CD8-positive, alpha-beta memory T cell (primary cell): ENCODE data around the gene CYP4F8. TPM values are rescaled to one million over a fixed set of nuclear protein-coding genes. Genes with fewer than 3 reads are reported as not detected.
A peak's percentile ranks its signal among the peaks of the same experiment; 100 is the strongest.
"Not testable (repeated sequence)": the region's sequence is repeated elsewhere in the genome, so short reads cannot be mapped to it uniquely, and the experiment has no call there.

Experiments
- CTCF ChIA-PET: fragments of 350-600 bp; sonication (Branson Sonifier 250); formaldehyde crosslinking; loops from one replicate; lab custom pipeline; 2021; ENCODE audit warnings: antibody characterized with exemption; lab: Charles Lee
- POLR2A ChIA-PET: fragments of 350-600 bp; sonication (Branson Sonifier 250); formaldehyde crosslinking; loops from one replicate; lab custom pipeline; 2021; ENCODE audit warnings: antibody characterized with exemption; lab: Charles Lee
- DNase-seq, 5 donors: peaks; one replicate each; pipeline versions ENCODE4 v3.0.0 to v3.0.0-alpha.2; 2020 to 2022; ENCODE audit warnings: mixed read lengths in 1 of 5
- H3K27ac ChIP-seq: one replicate; pipeline ENCODE4 v1.7.0; 2013; ENCODE audit warnings: low read depth, mild to moderate bottlenecking, low read length, moderate library complexity
- H3K27me3 ChIP-seq: 2 replicates; pipeline ENCODE4 v1.7.0; 2013; ENCODE audit warnings: low read length, mild to moderate bottlenecking; ENCODE audit not compliant: insufficient read depth, poor library complexity, severe bottlenecking
- H3K36me3 ChIP-seq: 2 replicates; pipeline ENCODE4 v1.7.0; 2013; ENCODE audit warnings: mild to moderate bottlenecking, low read length, moderate library complexity; ENCODE audit not compliant: insufficient read depth
- H3K4me1 ChIP-seq: 2 replicates; pipeline ENCODE4 v1.7.0; 2013; ENCODE audit warnings: mild to moderate bottlenecking, low read length, moderate library complexity; ENCODE audit not compliant: insufficient read depth
- H3K4me3 ChIP-seq: 2 replicates; pipeline ENCODE4 v1.7.0; 2013; ENCODE audit warnings: mild to moderate bottlenecking, low read length
- H3K9me3 ChIP-seq: 2 replicates; pipeline ENCODE4 v1.7.0; 2013; ENCODE audit warnings: mild to moderate bottlenecking, low read length
- H3K27ac Mint-ChIP-seq, 8 donors: one replicate each; pipeline ENCODE4 v1.8.0; 2020 to 2021; ENCODE audit warnings: mixed read lengths in 8 of 8, mild to moderate bottlenecking in 6 of 8, inconsistent platforms in 3 of 8, moderate library complexity in 3 of 8
- H3K27me3 Mint-ChIP-seq, 2 donors: one replicate each; pipeline ENCODE4 v1.8.0; 2020 to 2021; ENCODE audit warnings: mixed read lengths in 2 of 2, mild to moderate bottlenecking in 1 of 2, moderate library complexity in 1 of 2
- H3K36me3 Mint-ChIP-seq, 3 donors: one replicate each; pipeline ENCODE4 v1.8.0; 2020 to 2021; ENCODE audit warnings: mixed read lengths in 3 of 3, inconsistent platforms in 1 of 3, mild to moderate bottlenecking in 1 of 3
- H3K4me1 Mint-ChIP-seq, 3 donors: one replicate each; pipeline ENCODE4 v1.8.0; 2020 to 2021; ENCODE audit warnings: mixed read lengths in 3 of 3, inconsistent platforms in 1 of 3, mild to moderate bottlenecking in 1 of 3
- H3K4me3 Mint-ChIP-seq, 7 donors: one replicate each; pipeline ENCODE4 v1.8.0; 2020 to 2021; ENCODE audit warnings: mixed read lengths in 7 of 7, mild to moderate bottlenecking in 6 of 7, moderate library complexity in 4 of 7, inconsistent platforms in 2 of 7
- H3K9me3 Mint-ChIP-seq, 5 donors: one replicate each; pipeline ENCODE4 v1.8.0; 2020 to 2022; ENCODE audit warnings: mixed read lengths in 5 of 5, mild to moderate bottlenecking in 3 of 5, moderate library complexity in 2 of 5, inconsistent platforms in 1 of 5
- polyA plus RNA-seq: library from polyadenylated mRNA; unstranded; fragments of 300-500 nt; fragmentation: Illumina TruSeq; gene quantifications from one replicate; pipeline ENCODE4 v1.2.3, GENCODE V29; 2021
- total RNA-seq, 2 experiments: library from RNA; stranded (reverse); gene quantifications; one replicate each; pipeline ENCODE4 v1.2.3, GENCODE V29; 2021

CYP4F8 gene
- total and polyA plus RNA-seq, 3 experiments from 2014 or later: not detected

- H3K27ac ChIP-seq: no peak within 1 kb of the TSS
- no peaks in the 10 kb centered on the region for H3K9me3 ChIP-seq
- no peak within 1 kb of the TSS for H3K4me3 ChIP-seq
- H3K27me3 ChIP-seq: no peaks in the 10 kb centered on the region
- DNase-seq: peak in 3 of 5 donors; percentile 10 to 68 (median 17)
- Mint-ChIP-seq H3K9me3 (no peaks in the 10 kb centered on the region), H3K4me1 (peaks cover 19 to 37% (median 20%) of the 10 kb centered on the region in 3 donors), H3K27me3 (no peaks in the 10 kb centered on the region), H3K36me3 (peaks cover 0 to 1% (median 1%) of the 10 kb centered on the region in 3 donors), H3K27ac (peak within 1 kb of the TSS; percentile 32 to 97 (median 72)), H3K4me3 (peak within 1 kb of the TSS in 4 of 7 donors; percentile 53 to 81 (median 57))
- H3K4me1 ChIP-seq: peaks cover 12% of the 10 kb centered on the region
- ChIA-PET CTCF (no interaction called here), POLR2A (interaction anchor here (1.3 kb wide), 1 partner anchor 164 kb away, joined by 9 read pairs; no protein-coding TSS in a partner anchor)
- no peaks in the 10 kb centered on the region for H3K36me3 ChIP-seq
These were observed 57.7 kb downstream of the CYP4F8 start, which contains the start of gene CYP4F12 for GRCh38 chr19:15672580-15673175. TSS of gene CYP4F12 (plus strand) at chr19:15673087. CDS start at chr19:15673530, 443 bp downstream.

GRCh38 chr19:15673176-15673654 is 58.2 kb downstream of the CYP4F8 start:
- CTCF ChIA-PET: no interaction called here
- no peak for DNase-seq

GRCh38 chr19:15675560-15675959 is 60.5 kb downstream of the CYP4F8 start:
- peak overlapping the region in 1 of 8 donors; percentile 75 for H3K27ac Mint-ChIP-seq
- POLR2A ChIA-PET: no interaction called here
- H3K4me1 Mint-ChIP-seq: peaks cover 19 to 37% (median 20%) of the 10 kb centered on the region in 3 donors

More at GRCh38 chr19:15673176-15673654, 58.2 kb downstream of the CYP4F8 start:
- H3K27ac Mint-ChIP-seq: peak overlapping the region in 5 of 8 donors; percentile 61 to 97 (median 73)
- Histone ChIP-seq H3K4me1 (peaks cover 12% of the 10 kb centered on the region), H3K36me3 (no peaks in the 10 kb centered on the region), H3K4me3 (no peak overlapping the region), H3K27me3 (no peaks in the 10 kb centered on the region), H3K9me3 (no peaks in the 10 kb centered on the region), H3K27ac (no peak overlapping the region)
- peaks cover 19 to 37% (median 20%) of the 10 kb centered on the region in 3 donors for H3K4me1 Mint-ChIP-seq
- H3K36me3 Mint-ChIP-seq: peaks cover 0 to 4% (median 3%) of the 10 kb centered on the region in 3 donors
- POLR2A ChIA-PET: interaction anchor here (1.3 kb wide), 1 partner anchor 164 kb away, joined by 9 read pairs; no protein-coding TSS in a partner anchor
- peak overlapping the region in 4 of 7 donors; percentile 53 to 81 (median 57) for H3K4me3 Mint-ChIP-seq
- H3K9me3 Mint-ChIP-seq: no peaks in the 10 kb centered on the region
- H3K27me3 Mint-ChIP-seq: peaks cover 0 to 1% of the 10 kb centered on the region in 2 donors

GRCh38 chr19:15679089-15679488 is 64.1 kb downstream of the CYP4F8 start:
- Mint-ChIP-seq H3K9me3 (no peaks in the 10 kb centered on the region), H3K27me3 (peaks cover 24 to 26% of the 10 kb centered on the region in 2 donors), H3K27ac (no peak overlapping the region), H3K4me1 (peaks cover 5 to 14% (median 6%) of the 10 kb centered on the region in 3 donors), H3K36me3 (peaks cover 0 to 15% (median 3%) of the 10 kb centered on the region in 3 donors), H3K4me3 (no peak overlapping the region)
- Histone ChIP-seq H3K36me3 (no peaks in the 10 kb centered on the region), H3K9me3 (no peaks in the 10 kb centered on the region), H3K27me3 (peaks cover 3% of the 10 kb centered on the region), H3K4me1 (no peaks in the 10 kb centered on the region), H3K27ac (no peak overlapping the region), H3K4me3 (no peak overlapping the region)
- ChIA-PET POLR2A (no interaction called here), CTCF (no interaction called here)
- no peak for DNase-seq

More at GRCh38 chr19:15675560-15675959, 60.5 kb downstream of the CYP4F8 start:
- H3K27me3 ChIP-seq: peaks cover 3% of the 10 kb centered on the region
- CTCF ChIA-PET: no interaction called here
- H3K4me3 ChIP-seq: no peak overlapping the region
- H3K27ac ChIP-seq: no peak overlapping the region
- H3K4me1 ChIP-seq: peaks cover 12% of the 10 kb centered on the region
- no peak overlapping the region for H3K4me3 Mint-ChIP-seq
- H3K36me3 Mint-ChIP-seq: peaks cover 0 to 9% (median 3%) of the 10 kb centered on the region in 3 donors
- no peak for DNase-seq
- H3K9me3 ChIP-seq: no peaks in the 10 kb centered on the region
- H3K27me3 Mint-ChIP-seq: peaks cover 5 to 8% of the 10 kb centered on the region in 2 donors
- no peaks in the 10 kb centered on the region for H3K9me3 Mint-ChIP-seq
- no peaks in the 10 kb centered on the region for H3K36me3 ChIP-seq

- H3K27ac ChIP-seq, H3K27me3 ChIP-seq, H3K9me3 ChIP-seq, CTCF ChIA-PET, H3K4me3 ChIP-seq, H3K9me3 Mint-ChIP-seq, H3K27ac Mint-ChIP-seq, DNase-seq, H3K4me3 Mint-ChIP-seq, H3K36me3 ChIP-seq, POLR2A ChIA-PET, H3K4me1 ChIP-seq, H3K4me1 Mint-ChIP-seq: not testable (repeated sequence)
- H3K36me3 Mint-ChIP-seq: peaks cover 0 to 18% (median 3%) of the 10 kb centered on the region in 3 donors
- peaks cover 27 to 28% of the 10 kb centered on the region in 2 donors for H3K27me3 Mint-ChIP-seq
These were observed 64.8 kb downstream of the CYP4F8 start for GRCh38 chr19:15679865-15680264.

Other genes starting within 250 kb of the CYP4F8 start
- gene AKAP8, start 235.4 kb upstream of the CYP4F8 start, total RNA-seq: 10 to 100 TPM; 48.6 to 59.8 TPM
- gene AKAP8, start 235.4 kb upstream of the CYP4F8 start, polyA plus RNA-seq: 22.3 TPM
- 10 to 100 TPM; 74.5 to 74.9 TPM for gene AKAP8L, start 196.2 kb upstream of the CYP4F8 start, total RNA-seq
- 69.8 TPM for gene AKAP8L, start 196.2 kb upstream of the CYP4F8 start, polyA plus RNA-seq
- gene WIZ, start 165.3 kb upstream of the CYP4F8 start, total RNA-seq: 10 to 100 TPM; 28.9 to 31.2 TPM
- gene WIZ, start 165.3 kb upstream of the CYP4F8 start, polyA plus RNA-seq: 1.8 TPM
- 100 to 1,000 TPM; 120 to 125 TPM for gene RASAL3, start 150.7 kb upstream of the CYP4F8 start, total RNA-seq
- gene RASAL3, start 150.7 kb upstream of the CYP4F8 start, polyA plus RNA-seq: 144 TPM
- gene PGLYRP2, start 135.7 kb upstream of the CYP4F8 start, total RNA-seq: under 1 TPM in 1 of 2 experiments, not detected in 1; 0.13 TPM
- gene PGLYRP2, start 135.7 kb upstream of the CYP4F8 start, polyA plus RNA-seq: 0.49 TPM
- under 1 TPM; 0.71 to 0.79 TPM for gene CYP4F22, start 106.7 kb upstream of the CYP4F8 start, total RNA-seq
- 5.1 TPM for gene CYP4F22, start 106.7 kb upstream of the CYP4F8 start, polyA plus RNA-seq
- gene CYP4F3, start 25.7 kb downstream of the CYP4F8 start, total RNA-seq: under 1 TPM; 0.16 to 0.28 TPM
- not detected for gene CYP4F3, start 25.7 kb downstream of the CYP4F8 start, polyA plus RNA-seq
- 1 to 10 TPM in 1 of 2 experiments, under 1 TPM in 1; 0.93 to 1.3 TPM for gene CYP4F12, start 57.9 kb downstream of the CYP4F8 start, total RNA-seq
- not detected for gene CYP4F12, start 57.9 kb downstream of the CYP4F8 start, polyA plus RNA-seq
- gene OR10H2, start 112.8 kb downstream of the CYP4F8 start, total RNA-seq: not detected
- not detected for gene OR10H2, start 112.8 kb downstream of the CYP4F8 start, polyA plus RNA-seq
- not detected for gene OR10H3, start 122.8 kb downstream of the CYP4F8 start, total RNA-seq
- not detected for gene OR10H3, start 122.8 kb downstream of the CYP4F8 start, polyA plus RNA-seq
- not detected for gene OR10H5, start 172.4 kb downstream of the CYP4F8 start, total RNA-seq
- gene OR10H5, start 172.4 kb downstream of the CYP4F8 start, polyA plus RNA-seq: not detected
- not detected for gene OR10H1, start 200.4 kb downstream of the CYP4F8 start, total RNA-seq
- gene OR10H1, start 200.4 kb downstream of the CYP4F8 start, polyA plus RNA-seq: not detected